OCI-M2 (cell line): ENCODE results near the gene TNS3.

Experiments used
- DNase-seq: peaks from one replicate; lab custom pipeline; 2025; ENCODE audit not compliant: unreplicated experiment; lab: John Stamatoyannopoulos, UW

The TNS3 gene

DNA sequence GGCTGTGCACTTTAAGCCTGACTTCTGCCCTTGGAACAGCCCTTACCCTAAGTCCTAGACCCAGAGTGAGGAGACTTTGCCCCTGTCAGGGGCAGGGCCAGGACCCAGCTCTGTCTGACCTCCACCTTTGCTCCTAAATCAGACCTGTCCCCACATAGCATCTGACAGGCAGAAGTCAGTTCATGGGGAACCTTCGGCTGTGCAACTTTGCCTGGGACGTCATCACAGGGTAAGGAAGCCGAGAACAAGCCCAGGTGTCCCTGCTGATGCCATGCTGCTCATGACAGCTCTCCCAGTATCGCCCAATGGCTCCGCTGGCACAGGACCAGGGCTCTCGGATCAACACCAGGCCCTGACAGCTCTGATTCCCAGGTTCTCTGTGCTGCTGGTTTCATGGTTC is 55.4 kb downstream of the TNS3 start:
- DNase-seq = no peak

DNA sequence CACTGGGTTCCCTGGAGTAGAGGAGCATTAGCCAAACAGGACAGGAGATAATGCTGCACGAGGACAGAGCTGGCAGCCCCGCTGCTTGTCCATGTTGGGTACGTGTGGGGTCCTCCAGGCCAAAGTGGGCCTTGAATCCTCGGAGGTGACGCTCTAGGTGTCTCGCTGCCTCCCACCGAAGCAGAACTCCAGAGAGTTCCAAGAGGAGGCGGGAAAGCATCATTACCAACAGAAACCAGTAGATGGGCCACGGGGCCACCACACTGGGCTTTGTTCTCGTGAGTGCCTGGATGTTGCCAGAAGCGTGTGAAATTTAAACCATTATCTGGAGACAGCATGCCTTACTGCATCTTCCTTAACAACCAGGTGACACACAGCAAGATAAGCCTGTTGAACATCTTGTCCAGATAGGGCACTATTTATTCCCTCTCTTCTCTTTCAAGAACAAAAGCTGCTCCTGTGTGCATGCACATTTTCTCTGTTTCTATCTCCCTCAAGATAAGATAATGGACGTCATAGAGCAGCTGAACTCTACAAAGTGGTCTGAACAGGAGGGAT is 56.8 kb downstream of the TNS3 start:
- DNase-seq = no peak

DNA sequence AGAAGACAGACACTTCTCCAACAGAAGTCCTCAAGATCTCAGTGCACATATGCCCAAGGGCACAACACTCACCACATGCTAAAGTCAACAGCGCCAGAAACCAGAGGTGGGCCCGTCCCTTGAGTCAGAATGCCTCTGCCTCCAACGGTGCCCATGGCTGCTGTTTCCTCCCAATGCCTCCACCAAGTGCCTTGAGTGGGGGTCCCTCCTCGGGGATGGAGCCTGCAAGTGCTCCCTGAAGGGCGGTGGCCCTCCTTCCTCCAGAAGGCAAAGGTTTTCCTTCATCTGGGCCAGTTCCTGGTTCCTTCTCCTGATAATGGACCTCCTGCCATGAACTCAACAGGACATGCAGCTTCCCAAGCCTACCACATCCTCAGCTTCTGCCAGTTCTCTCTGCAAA is 58.5 kb downstream of the TNS3 start:
- no peak for DNase-seq

DNA sequence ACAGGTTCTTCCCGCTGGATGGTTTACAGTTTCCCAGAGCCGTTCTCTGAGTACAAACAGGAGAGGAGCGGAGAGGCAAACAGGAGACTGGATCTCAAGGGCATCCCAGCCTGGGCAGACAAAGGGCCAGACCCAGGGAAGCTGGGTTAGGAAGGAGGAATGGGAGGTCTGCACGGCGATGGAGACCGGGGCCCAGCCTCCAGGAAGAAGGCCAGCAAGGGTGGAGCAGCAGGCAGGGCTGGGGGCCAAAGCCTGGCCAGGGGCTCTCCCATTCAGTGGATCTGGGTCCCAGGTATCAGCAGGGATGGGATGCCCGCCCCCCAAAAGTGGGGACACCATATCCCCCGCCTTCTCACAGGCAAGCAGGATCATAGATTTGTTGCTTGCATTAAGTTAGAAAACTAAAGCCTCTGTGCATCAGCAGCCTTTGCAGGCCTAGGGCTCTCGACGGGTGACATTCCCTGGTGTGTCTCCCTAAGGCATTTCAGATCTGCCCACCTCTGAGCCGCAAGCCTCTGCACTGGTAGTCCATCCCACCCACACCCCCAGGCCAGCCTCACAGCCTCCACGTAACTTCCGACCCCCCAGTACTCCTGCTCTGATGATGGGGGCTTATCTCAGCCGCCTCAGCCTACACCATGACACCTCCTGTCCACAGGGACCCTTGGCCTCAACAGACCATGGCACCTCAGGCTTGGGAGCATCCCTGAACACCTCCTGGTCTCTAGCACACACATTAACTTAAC is 59.9 kb downstream of the TNS3 start:
- DNase-seq = no peak

- no peak for DNase-seq
Observed at GRCh38 chr7:47521011-47521795, 60.7 kb downstream of the TNS3 start.

GRCh38 chr7:47520406-47520805 is 61.5 kb downstream of the TNS3 start:
- DNase-seq = no peak

- no peak for DNase-seq
Observed at GRCh38 chr7:47518827-47519226, 63.1 kb downstream of the TNS3 start.

GRCh38 chr7:47517821-47518480 is 64.0 kb downstream of the TNS3 start:
- no peak for DNase-seq

DNA sequence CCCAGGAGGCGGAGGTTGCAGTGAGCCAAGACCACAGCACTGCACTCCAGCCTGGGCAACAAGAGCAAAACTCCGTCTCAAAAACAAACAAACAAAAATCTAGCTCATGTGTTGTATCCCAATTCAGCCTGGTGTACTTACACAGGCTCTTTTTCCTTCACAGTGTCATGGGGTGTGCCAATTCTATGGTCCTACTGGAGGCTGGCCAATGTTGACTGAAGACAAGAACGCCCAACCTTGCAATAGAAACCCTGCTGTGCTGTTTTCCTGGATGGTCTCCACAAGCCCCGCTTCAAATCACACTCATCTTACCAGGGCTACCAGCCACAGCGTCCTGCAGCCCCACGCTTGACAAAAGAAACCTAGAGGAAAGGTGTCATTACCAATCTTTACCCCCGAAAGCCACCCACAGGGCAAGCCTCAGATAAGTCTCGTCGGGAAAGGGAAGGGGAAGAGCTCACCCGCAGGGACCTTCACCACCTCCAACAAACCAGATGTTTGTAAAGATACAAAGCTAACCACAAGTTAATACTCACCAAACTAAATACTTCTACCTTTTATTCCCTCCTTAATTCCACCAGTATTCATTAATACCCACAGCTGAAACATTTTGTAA is 64.8 kb downstream of the TNS3 start:
- DNase-seq = no peak

DNA sequence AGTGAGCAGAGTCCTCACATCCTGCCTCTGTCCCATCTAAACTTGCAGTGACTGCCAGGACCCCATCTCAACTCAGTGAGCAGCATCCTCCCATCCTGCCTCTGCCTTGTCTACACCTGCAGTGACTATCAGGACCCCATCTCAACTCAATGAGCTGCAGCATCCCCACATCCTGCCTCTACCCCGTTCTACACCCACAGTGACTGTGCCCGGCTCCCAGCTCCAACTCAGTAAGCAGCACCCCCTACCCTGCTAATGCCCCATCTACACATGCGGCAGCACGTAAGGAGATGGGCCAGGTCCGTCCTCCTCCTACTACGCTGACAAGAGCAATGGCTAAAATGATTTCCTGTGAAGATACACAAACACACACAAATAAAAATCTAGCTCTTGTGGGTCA is 65.5 kb downstream of the TNS3 start:
- DNase-seq = no peak

GRCh38 chr7:47515305-47515834 is 66.5 kb downstream of the TNS3 start:
- DNase-seq = no peak

GRCh38 chr7:47514818-47515217 is 67.1 kb downstream of the TNS3 start:
- no peak for DNase-seq

DNA sequence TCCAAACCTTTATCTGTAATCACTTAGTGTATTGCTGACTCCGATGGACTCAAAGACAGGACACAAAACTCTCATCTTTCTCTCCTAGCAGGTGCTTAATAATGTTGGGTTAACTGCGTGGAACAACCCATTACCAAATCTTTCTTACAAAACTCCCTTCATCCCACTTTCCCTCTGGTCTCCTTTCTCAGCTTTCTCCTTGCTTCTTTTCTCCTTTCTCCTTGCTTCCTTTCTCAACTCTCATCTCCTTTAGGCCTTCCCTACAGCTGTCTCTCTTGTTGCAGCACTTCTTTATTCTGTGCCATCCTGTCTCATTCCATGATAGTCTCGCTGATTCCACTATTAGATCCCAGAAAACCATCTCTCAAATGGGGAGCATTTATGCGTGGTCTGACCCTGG is 67.5 kb downstream of the TNS3 start:
- DNase-seq = no peak

GRCh38 chr7:47513741-47514241 is 68.1 kb downstream of the TNS3 start:
- no peak for DNase-seq

GRCh38 chr7:47512481-47513176 is 69.3 kb downstream of the TNS3 start:
- no peak for DNase-seq

GRCh38 chr7:47511699-47512370 is 70.1 kb downstream of the TNS3 start:
- DNase-seq = no peak

DNA sequence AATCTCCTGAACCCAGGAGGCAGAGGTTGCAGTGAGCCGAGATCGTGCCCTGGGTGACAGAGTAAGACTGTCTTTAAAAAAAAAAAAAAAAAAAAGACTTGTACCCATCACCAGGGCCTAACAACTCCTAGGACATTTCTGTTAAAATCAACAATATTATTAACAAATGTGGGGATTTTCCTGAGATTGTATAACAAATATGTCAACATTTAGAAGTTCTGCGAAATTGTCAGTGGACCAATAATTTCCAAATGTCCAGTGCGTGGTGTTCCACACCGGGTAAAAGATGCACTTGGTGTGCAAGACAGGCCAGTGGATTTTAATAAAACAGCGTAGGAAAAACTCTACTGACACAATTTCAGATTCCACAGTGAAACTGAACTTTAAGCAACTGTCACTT is 71.1 kb downstream of the TNS3 start:
- DNase-seq = no peak

- DNase-seq = no peak
Observed at GRCh38 chr7:47510192-47510591, 71.7 kb downstream of the TNS3 start.

- no peak for DNase-seq
Observed at GRCh38 chr7:47509571-47509970, 72.3 kb downstream of the TNS3 start.
